Naive B cell (primary cell): ENCODE measurements around the gene TP53BP2. TPM values are rescaled to one million over a fixed set of nuclear protein-coding genes. Genes with fewer than 3 reads are reported as not detected.

Experiments
- polyA plus RNA-seq, 6 donors: library from polyadenylated mRNA; unstranded; fragments of 300-500 nt; fragmentation: Illumina TruSeq; gene quantifications; one replicate each; pipeline ENCODE4 v1.2.3, GENCODE V29; 2021; ENCODE audit warnings: low read depth in 6 of 6

The TP53BP2 gene
- polyA plus RNA-seq, 6 donors from 2014 or later = 2.8 to 15.5 (median 12.9) TPM

Other genes starting within 250 kb of the TP53BP2 start
- gene CAPN8, start 180.2 kb downstream of the TP53BP2 start, polyA plus RNA-seq = not detected
- gene CAPN2, start 133.4 kb downstream of the TP53BP2 start, polyA plus RNA-seq = 10 to 100 TPM; 21.2 to 35.1 (median 26.2) TPM